Brain microvascular endothelial cell (primary cell): ENCODE results near the gene LRIG3.

Source experiments
- DNase-seq: peaks from one replicate; pipeline ENCODE4 v3.0.0-alpha.2; 2020
- H3K27ac ChIP-seq: fragments of 250-450 bp; sonication (Bioruptor Pico); 2 replicates; pipeline ENCODE4 v1.5.1; 2020; ENCODE audit warnings: mild to moderate bottlenecking, moderate library complexity
- H3K27me3 ChIP-seq: fragments of 250-450 bp; sonication (Bioruptor Pico); replicated peaks from 2 replicates; pipeline ENCODE4 v1.5.1; 2020; ENCODE audit warnings: mild to moderate bottlenecking
- H3K36me3 ChIP-seq: fragments of 250-450 bp; sonication (Bioruptor Pico); replicated peaks from 2 replicates; pipeline ENCODE4 v1.5.1; 2020; ENCODE audit warnings: mild to moderate bottlenecking
- H3K4me3 ChIP-seq: 2 replicates; pipeline ENCODE4 v1.5.1; 2011; ENCODE audit warnings: low read depth, mild to moderate bottlenecking, control low read depth, low read length, moderate library complexity
- in situ Hi-C: cut with HindIII; loops from 2 replicates; pipeline ENCODE4 v1.10.0; 2017; ENCODE audit warnings: low sequenced_read_pairs, low pct_ligation_motif_present
- TF ChIP-seq, protein P1 (sequence below): IDR thresholded peaks from 2 replicates; pipeline ENCODE4 v1.5.1; 2011; ENCODE audit warnings: low read depth, mild to moderate bottlenecking, moderate library complexity, low read length, control low read depth, inconsistent platforms; ENCODE audit errors: missing control alignments

Gene LRIG3

DNA sequence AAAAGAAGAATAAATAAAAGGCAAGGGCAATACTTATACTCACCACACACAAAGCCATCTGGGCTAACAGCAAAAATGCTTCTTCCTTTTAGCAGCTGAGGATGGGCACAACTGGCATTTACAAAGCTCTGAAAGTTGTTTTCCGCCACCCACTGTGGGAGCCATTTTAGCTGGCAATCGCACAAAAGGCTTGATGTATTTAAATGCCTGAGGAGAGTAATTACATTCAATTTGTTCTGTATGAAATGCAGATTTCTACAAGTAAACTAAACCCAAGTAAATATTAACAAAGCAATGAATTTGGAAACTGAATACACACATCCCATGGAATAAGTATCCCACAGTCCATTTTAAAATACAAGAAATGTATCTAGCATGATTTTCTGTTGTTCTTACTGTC, 37.5 kb downstream of the LRIG3 start:
- H3K27ac ChIP-seq, result no peak overlapping the region
- H3K4me3 ChIP-seq, result no peak overlapping the region
- DNase-seq, result no peak
- TF ChIP-seq, protein P1, sequence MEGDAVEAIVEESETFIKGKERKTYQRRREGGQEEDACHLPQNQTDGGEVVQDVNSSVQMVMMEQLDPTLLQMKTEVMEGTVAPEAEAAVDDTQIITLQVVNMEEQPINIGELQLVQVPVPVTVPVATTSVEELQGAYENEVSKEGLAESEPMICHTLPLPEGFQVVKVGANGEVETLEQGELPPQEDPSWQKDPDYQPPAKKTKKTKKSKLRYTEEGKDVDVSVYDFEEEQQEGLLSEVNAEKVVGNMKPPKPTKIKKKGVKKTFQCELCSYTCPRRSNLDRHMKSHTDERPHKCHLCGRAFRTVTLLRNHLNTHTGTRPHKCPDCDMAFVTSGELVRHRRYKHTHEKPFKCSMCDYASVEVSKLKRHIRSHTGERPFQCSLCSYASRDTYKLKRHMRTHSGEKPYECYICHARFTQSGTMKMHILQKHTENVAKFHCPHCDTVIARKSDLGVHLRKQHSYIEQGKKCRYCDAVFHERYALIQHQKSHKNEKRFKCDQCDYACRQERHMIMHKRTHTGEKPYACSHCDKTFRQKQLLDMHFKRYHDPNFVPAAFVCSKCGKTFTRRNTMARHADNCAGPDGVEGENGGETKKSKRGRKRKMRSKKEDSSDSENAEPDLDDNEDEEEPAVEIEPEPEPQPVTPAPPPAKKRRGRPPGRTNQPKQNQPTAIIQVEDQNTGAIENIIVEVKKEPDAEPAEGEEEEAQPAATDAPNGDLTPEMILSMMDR, result no peak
- in situ Hi-C loops, result no loop called here
- H3K27me3 ChIP-seq, result no peaks in the 10 kb centered on the region
- H3K36me3 ChIP-seq, result peaks cover 63% of the 10 kb centered on the region

DNA sequence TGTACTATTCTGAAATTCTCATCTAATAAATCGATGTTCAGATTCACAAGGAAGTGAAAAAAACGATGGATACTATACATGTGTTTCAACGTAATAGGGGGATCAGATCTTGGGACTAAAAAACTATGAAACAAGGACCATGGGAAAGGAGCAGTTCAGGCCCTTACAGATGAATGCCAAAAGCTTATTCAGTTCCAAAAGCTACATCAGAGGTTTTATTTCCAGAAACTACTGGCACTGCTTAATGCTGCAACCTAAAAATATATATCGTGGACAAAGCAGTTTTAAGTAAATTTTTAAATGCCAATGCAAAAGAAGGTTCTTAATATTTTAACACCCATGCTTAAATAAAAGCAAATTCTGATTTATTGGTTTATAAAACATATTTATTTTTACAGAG, 38.5 kb downstream of the LRIG3 start:
- DNase-seq, result no peak

DNA sequence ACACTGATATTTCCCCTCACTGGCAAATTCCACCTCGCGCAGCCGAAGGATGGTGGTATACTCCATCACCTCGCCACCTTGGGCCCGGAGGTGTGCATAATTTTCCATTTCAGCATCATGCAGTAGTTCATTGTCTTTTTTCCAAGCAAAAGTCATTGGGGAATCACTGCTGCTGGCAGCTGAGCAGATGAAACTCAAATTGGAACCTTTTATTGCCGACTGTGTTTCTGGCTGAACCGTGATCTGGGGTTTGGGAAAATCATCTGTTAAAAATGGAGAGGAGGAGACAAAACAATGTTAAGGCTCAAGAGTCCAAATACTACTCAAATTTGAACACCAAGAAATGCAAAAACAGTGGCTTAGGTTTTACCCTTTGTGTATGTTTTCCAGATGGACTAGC, 39.7 kb downstream of the LRIG3 start:
- in situ Hi-C loops, result no loop called here
- TF ChIP-seq, protein P1, result no peak

More for the DNA sequence above, 38.5 kb downstream of the LRIG3 start:
- TF ChIP-seq, protein P1, result no peak
- Histone ChIP-seq H3K4me3 (no peak overlapping the region), H3K36me3 (peaks cover 57% of the 10 kb centered on the region), H3K27me3 (no peaks in the 10 kb centered on the region), H3K27ac (no peak overlapping the region)
- in situ Hi-C loops, result no loop called here

DNA sequence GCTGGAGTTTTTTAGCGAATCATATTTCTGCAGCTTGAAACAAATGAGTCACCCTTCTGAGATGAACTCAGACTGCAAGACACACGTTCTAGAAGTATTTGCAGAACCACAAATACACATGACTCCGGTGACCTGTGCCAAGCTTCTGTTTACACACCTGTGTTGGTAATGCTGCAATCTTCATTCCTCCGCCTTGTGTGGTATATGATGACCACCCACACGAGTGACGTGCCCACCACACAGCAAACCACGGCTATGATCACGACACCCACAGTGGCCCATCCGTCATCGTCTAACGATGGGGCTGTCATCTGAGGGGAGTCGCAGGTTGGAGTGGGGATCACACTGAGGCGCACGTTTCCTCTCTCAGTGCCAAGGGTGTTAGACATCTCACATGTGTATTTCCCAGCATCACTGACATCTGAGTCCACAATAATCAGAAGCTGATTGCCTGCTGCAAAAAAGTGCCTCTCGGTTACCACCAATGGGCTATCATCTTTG, 43.0 kb downstream of the LRIG3 start:
- TF ChIP-seq, protein P1, result no peak
- Histone ChIP-seq H3K4me3 (no peak overlapping the region), H3K36me3 (peaks cover 68% of the 10 kb centered on the region), H3K27ac (peak overlapping the region; percentile 71), H3K27me3 (no peaks in the 10 kb centered on the region)
- in situ Hi-C loops, result no loop called here
- peak; percentile 98 for DNase-seq

More for the DNA sequence above, 39.7 kb downstream of the LRIG3 start:
- H3K36me3 ChIP-seq, result peaks cover 55% of the 10 kb centered on the region
- no peak overlapping the region for H3K27ac ChIP-seq
- no peak overlapping the region for H3K4me3 ChIP-seq
- H3K27me3 ChIP-seq, result no peaks in the 10 kb centered on the region
- DNase-seq, result no peak

DNA sequence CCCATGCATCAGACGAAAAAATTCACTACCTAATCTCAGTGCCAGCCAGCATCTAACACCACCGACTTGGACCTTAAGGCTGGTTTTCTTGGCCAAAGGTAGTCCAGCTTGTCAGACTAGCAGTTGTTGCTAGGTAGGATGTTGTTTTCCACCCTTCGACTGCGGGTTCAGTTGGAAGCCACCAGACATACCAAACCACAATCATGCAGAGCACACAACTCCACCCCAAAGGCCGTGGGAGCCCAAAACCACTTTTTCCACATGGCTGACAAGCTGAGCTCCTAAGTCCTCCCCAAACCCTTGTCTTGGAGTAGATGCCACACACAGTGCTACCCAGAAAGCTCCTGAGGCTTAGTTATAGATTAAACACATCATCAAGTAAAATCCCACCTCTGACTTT, 46.8 kb downstream of the LRIG3 start:
- Histone ChIP-seq H3K27me3 (no peaks in the 10 kb centered on the region), H3K36me3 (peaks cover 55% of the 10 kb centered on the region), H3K27ac (no peak overlapping the region), H3K4me3 (no peak overlapping the region)
- peak; percentile 12 for DNase-seq
- in situ Hi-C loops, result no loop called here
- TF ChIP-seq, protein P1, result no peak

DNA sequence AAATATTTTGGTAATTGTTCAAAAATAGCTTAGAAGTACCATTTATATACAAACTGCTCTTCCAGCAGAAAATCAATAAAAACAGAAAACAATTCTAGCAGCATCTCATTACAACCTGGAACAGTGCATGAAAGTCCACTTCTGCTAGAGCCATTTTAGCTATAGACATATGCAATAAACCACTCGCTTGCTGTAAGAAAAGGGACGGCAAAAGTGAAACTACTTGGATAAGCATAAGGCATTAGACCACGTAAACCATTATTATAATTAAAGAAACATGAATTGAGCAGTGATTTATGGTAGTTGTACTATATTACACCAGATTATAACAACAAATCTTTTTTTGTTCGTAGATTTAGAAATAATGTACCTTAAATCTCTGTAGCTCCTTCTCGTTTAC, 48.7 kb downstream of the LRIG3 start:
- no peak overlapping the region for H3K27ac ChIP-seq
- peaks cover 48% of the 10 kb centered on the region for H3K36me3 ChIP-seq
- no peaks in the 10 kb centered on the region for H3K27me3 ChIP-seq
- in situ Hi-C loops, result no loop called here
- H3K4me3 ChIP-seq, result no peak overlapping the region
- no peak for DNase-seq
- TF ChIP-seq, protein P1, result no peak
